GM12878 (cell line): Measurements from ENCODE around the gene TSSC4. TPM values are rescaled to one million over a fixed set of nuclear protein-coding genes. Genes with fewer than 3 reads are reported as not detected.

Experiments
- ATAC-seq: fragments of 200-7000 bp; cut with Tn5 transposase; 3 replicates; pipeline ENCODE4 v1.9.1; 2020; ENCODE audit warnings: mild to moderate bottlenecking, moderate library complexity
- BruUV-seq: library from RNA; stranded (reverse); fragments of 400-500 nt; replicated peaks from 2 replicates; lab custom pipeline; 2021; lab: Mats Ljungman, UMichigan
- CTCF ChIA-PET: fragments of 300-600 bp; sonication (Branson Sonifier 250); formaldehyde crosslinking; extraction: SDS; loops from one replicate; lab custom pipeline; 2021; ENCODE audit warnings: inconsistent platforms; lab: Yijun Ruan, JAX
- POLR2A ChIA-PET: fragments of 350-600 bp; formaldehyde crosslinking; extraction: SDS; loops from one replicate; lab custom pipeline; 2021; ENCODE audit warnings: inconsistent platforms; lab: Charles Lee
- RAD21 ChIA-PET: fragments of 300-600 bp; sonication (Branson Sonifier 250); formaldehyde crosslinking; loops from one replicate; lab custom pipeline; 2023; ENCODE audit warnings: antibody characterized with exemption; ENCODE audit not compliant: unreplicated experiment; lab: Charles Lee
- SMC1A ChIA-PET: fragments of 300-600 bp; sonication (Branson Sonifier 250); formaldehyde crosslinking; loops from one replicate; lab custom pipeline; 2023; ENCODE audit not compliant: unreplicated experiment, uncharacterized antibody; lab: Charles Lee
- DNase-seq: peaks from one replicate; pipeline ENCODE4 v3.0.0-alpha.2; 2011; ENCODE audit warnings: low read depth, low spot score
- FAIRE-seq: peaks from 3 replicates; lab custom pipeline; 2011; peaks lifted over from hg19 to GRCh38; lab: Jason Lieb, UNC
- H2AFZ ChIP-seq: 2 replicates; pipeline ENCODE4 v1.6.0; 2011; ENCODE audit warnings: low read depth, low read length, control low read depth; ENCODE audit not compliant: control insufficient read depth
- H3K27ac ChIP-seq: 2 replicates; pipeline ENCODE4 v1.5.1; 2011; ENCODE audit warnings: control low read depth; ENCODE audit not compliant: control insufficient read depth, insufficient read depth
- H3K27me3 ChIP-seq, 2 experiments: replicated peaks in 1 of 2; 2 replicates each; pipeline versions ENCODE4 v1.6.0 to v1.6.1; 2011; ENCODE audit warnings: low read length in 1 of 2; ENCODE audit not compliant: control insufficient read depth in 2 of 2, insufficient read depth in 2 of 2
- H3K36me3 ChIP-seq, 2 experiments: 2 replicates each; pipeline ENCODE4 v1.5.1; 2011; ENCODE audit warnings: low read length in 1 of 2; ENCODE audit not compliant: control insufficient read depth in 2 of 2, insufficient read depth in 2 of 2
- H3K4me1 ChIP-seq: 2 replicates; pipeline ENCODE4 v1.6.1; 2011; ENCODE audit warnings: mild to moderate bottlenecking, low read length, moderate library complexity, mixed read lengths; ENCODE audit not compliant: control insufficient read depth, insufficient read depth
- H3K4me2 ChIP-seq: 2 replicates; pipeline ENCODE4 v1.6.0; 2011; ENCODE audit warnings: control low read depth; ENCODE audit not compliant: control insufficient read depth, insufficient read depth
- H3K4me3 ChIP-seq: fragments of 200-600 bp; sonication (generic); 2 replicates; pipeline ENCODE4 v1.5.1; 2016
- H3K79me2 ChIP-seq: 2 replicates; pipeline ENCODE4 v1.6.0; 2011; ENCODE audit warnings: low read length; ENCODE audit not compliant: control insufficient read depth, insufficient read depth
- H3K9ac ChIP-seq: 2 replicates; pipeline ENCODE4 v1.8.0; 2011; ENCODE audit warnings: low read length, control low read depth, mixed read lengths; ENCODE audit not compliant: control insufficient read depth, insufficient read depth
- H3K9me3 ChIP-seq: replicated peaks from 3 replicates; pipeline ENCODE4 v1.5.1; 2011; ENCODE audit warnings: mild to moderate bottlenecking, low read length; ENCODE audit not compliant: control insufficient read depth, insufficient read depth
- H4K20me1 ChIP-seq: 2 replicates; pipeline ENCODE4 v1.6.0; 2011; ENCODE audit not compliant: control insufficient read depth, insufficient read depth
- ASH2L ChIP-seq: fragments of 300-600, 200-600 bp; sonication (generic); IDR thresholded peaks from 2 replicates; pipeline ENCODE4 v1.6.1; 2017; ENCODE audit warnings: low read depth, mild to moderate bottlenecking, borderline replicate concordance
- CEBPB ChIP-seq, 2 experiments: fragments of 150-350 bp in 1 of 2; IDR thresholded peaks; 2 replicates each; pipeline ENCODE4 v1.6.1; 2012 to 2014; ENCODE audit warnings: low read depth in 2 of 2, low read length in 2 of 2, borderline replicate concordance in 1 of 2, inconsistent platforms in 1 of 2
- EP300 ChIP-seq, 2 experiments: fragments of 150-350 bp in 1 of 2; IDR thresholded peaks; 2 replicates each; pipeline ENCODE4 v1.6.1; 2011 to 2012; ENCODE audit warnings: low read depth in 2 of 2, low read length in 2 of 2, borderline replicate concordance in 1 of 2, improper control_type of control experiment in 1 of 2, inconsistent platforms in 1 of 2; ENCODE audit not compliant: control insufficient read depth in 1 of 2
- IKZF1 ChIP-seq: fragments of 450-650 bp; conservative IDR thresholded peaks from 2 replicates; pipeline ENCODE4 v1.6.1; 2017; ENCODE audit warnings: antibody characterized with exemption, mild to moderate bottlenecking
- MYB ChIP-seq: fragments of 150-350 bp; IDR thresholded peaks from 2 replicates; pipeline ENCODE4 v1.6.1; 2014; ENCODE audit warnings: mild to moderate bottlenecking, low read depth, low read length, borderline replicate concordance
- NFYB ChIP-seq: IDR thresholded peaks from 2 replicates; pipeline ENCODE4 v1.6.1; 2011; ENCODE audit warnings: low read depth, mild to moderate bottlenecking, low read length, improper control_type of control experiment, moderate library complexity; ENCODE audit not compliant: insufficient read depth
- NR2F1 ChIP-seq: fragments of 450-650 bp; conservative IDR thresholded peaks from 2 replicates; pipeline ENCODE4 v1.6.1; 2017; ENCODE audit warnings: mild to moderate bottlenecking
- PAX5 ChIP-seq: IDR thresholded peaks from 2 replicates; pipeline ENCODE4 v1.6.1; 2011; ENCODE audit warnings: low read depth, low read length, borderline replicate concordance
- PML ChIP-seq: IDR thresholded peaks from 2 replicates; pipeline ENCODE4 v1.6.1; 2012; ENCODE audit warnings: low read length, inconsistent platforms
- SMARCA5 ChIP-seq: fragments of 450-650 bp; IDR thresholded peaks from 2 replicates; pipeline ENCODE4 v1.6.1; 2017; ENCODE audit warnings: mild to moderate bottlenecking
- SUZ12 ChIP-seq: fragments of 200-600 bp; sonication (generic); IDR thresholded peaks from one replicate; pipeline ENCODE4 v1.6.1; 2018; ENCODE audit warnings: antibody characterized with exemption, mild to moderate bottlenecking; ENCODE audit not compliant: unreplicated experiment
- TAF1 ChIP-seq: IDR thresholded peaks from 2 replicates; pipeline ENCODE4 v1.6.1; 2011; ENCODE audit warnings: mild to moderate bottlenecking, low read depth, low read length, borderline replicate concordance
- TCF3 ChIP-seq: IDR thresholded peaks from 2 replicates; pipeline ENCODE4 v1.6.1; 2012; ENCODE audit warnings: low read depth, mild to moderate bottlenecking, low read length, borderline replicate concordance; ENCODE audit not compliant: insufficient read depth
- ZNF207 ChIP-seq: fragments of 450-650 bp; IDR thresholded peaks from 2 replicates; pipeline ENCODE4 v1.6.1; 2014; ENCODE audit warnings: antibody characterized with exemption, mild to moderate bottlenecking, borderline replicate concordance
- ZNF24 ChIP-seq: fragments of 450-650 bp; IDR thresholded peaks from 2 replicates; pipeline ENCODE4 v1.6.1; 2017; ENCODE audit warnings: antibody characterized with exemption, mild to moderate bottlenecking
- WGBS: methylation state at CpG from one replicate; pipeline ENCODE4 v1.1.6; 2016; ENCODE audit warnings: low lambda C conversion rate; ENCODE audit not compliant: insufficient replicate concordance, insufficient coverage; ENCODE audit errors: missing lambda C conversion rate; 5-methylcytosine and 5-hydroxymethylcytosine counted together
- in situ Hi-C: fragments of 300-500 bp; cut with MboI; formaldehyde crosslinking; loops from 9 replicates; pipeline ENCODE4 v1.14.3; 2018; ENCODE audit warnings: mixed read lengths
- intact Hi-C: fragments of 100-400 bp; cut with micrococcal nuclease; formaldehyde crosslinking; loops from one replicate; pipeline ENCODE4 v1.14.2; 2022; ENCODE audit not compliant: unreplicated experiment
- polyA plus RNA-seq, 11 experiments: library from polyadenylated mRNA; depleted of rRNA in 4 of 11; unstranded in 6 of 11; stranded (reverse) in 5 of 11; fragments of >200 nt; fragmentation: Nextera tagmentation in 4 of 11; fragmentation: Illumina TruSeq in 1 of 11; extraction: Ambion mirVana in 4 of 11; extraction: Trizol in 1 of 11; gene quantifications; 1 replicate in 1 of 11; 2 replicates in 10 of 11; pipeline versions ENCODE4 v1.2.1 to v1.2.3, GENCODE V29; 2011 to 2016; ENCODE audit warnings: inconsistent platforms in 2 of 11, missing spikeins in 2 of 11, low read depth in 1 of 11
- total RNA-seq, 4 experiments: library from RNA; depleted of rRNA in 3 of 4; stranded (reverse); fragments of >200 nt in 3 of 4; fragmentation: Illumina TruSeq in 1 of 4; extraction: Trizol in 1 of 4; gene quantifications; 2 replicates each; pipeline versions ENCODE4 v1.2.1 to v1.2.3, GENCODE V29; 2013 to 2021
- TF ChIP-seq, protein P1 (sequence below): IDR thresholded peaks from 2 replicates; pipeline ENCODE4 v1.6.1; 2011; ENCODE audit warnings: borderline replicate concordance, low read depth, mild to moderate bottlenecking, moderate library complexity, mixed read lengths, low read length; ENCODE audit not compliant: insufficient read depth; ENCODE audit errors: extremely low read length
- TF ChIP-seq, protein P2 (sequence below): fragments of 450-650 bp; IDR thresholded peaks from 2 replicates; pipeline ENCODE4 v1.6.1; 2017; ENCODE audit warnings: mild to moderate bottlenecking

The TSSC4 gene
- total and polyA plus RNA-seq, 10 of the 15 experiments (the other 5 are each of a cell fraction or from before 2014, with no cell fraction given) = 0.69 to 70.1 (median 25.7) TPM

DNA sequence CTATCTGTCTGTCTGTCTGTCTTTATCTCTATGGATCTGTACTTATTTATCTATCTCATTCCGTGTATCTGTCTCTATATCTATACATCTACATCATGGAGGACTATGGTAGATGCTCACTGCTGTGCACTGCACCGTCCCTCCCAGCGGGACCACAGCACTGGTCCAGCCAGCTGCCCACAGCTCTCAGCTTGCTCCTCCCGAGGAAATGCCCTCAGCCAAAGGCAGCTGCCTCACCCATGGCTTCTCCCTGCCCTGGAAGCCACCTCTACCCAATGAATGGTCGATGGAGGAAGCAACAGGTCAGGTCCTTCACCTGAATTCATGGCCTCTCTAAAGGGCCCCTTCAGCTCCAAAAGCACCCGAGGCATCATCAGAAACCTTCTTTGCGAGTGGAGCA, 38.1 kb upstream of the TSSC4 start:
- H3K4me2 ChIP-seq = no peak overlapping the region
- ATAC-seq = no peak
- intact Hi-C loops = no loop called here
- POLR2A ChIA-PET = interaction anchor here (0.6 kb wide), 1 partner anchor 12 kb away, joined by 5 read pairs; no protein-coding TSS in a partner anchor
- BruUV-seq = no TSS peak
- WGBS = 37% methylated on average over 7 of the region's 7 CpGs
- CTCF ChIA-PET = no interaction called here
- H3K9ac ChIP-seq = no peak overlapping the region
- TF ChIP-seq IKZF1 (no peak), ASH2L (no peak), ZNF24 (no peak), PAX5 (no peak), TCF3 (no peak), ZNF207 (no peak), NFYB (no peak), SUZ12 (no peak), NR2F1 (no peak), TAF1 (no peak), MYB (no peak), PML (no peak), EP300 (IDR thresholded peaks at IDR 0.05; ENCODE audit: borderline replicate concordance in 1 of 2, control insufficient read depth in 1 of 2, low read depth in 2 of 2, low read length in 2 of 2) (no peak), SMARCA5 (no peak), CEBPB (IDR thresholded peaks at IDR 0.05; ENCODE audit: borderline replicate concordance in 1 of 2, low read depth in 2 of 2, low read length in 2 of 2) (no peak)
- TF ChIP-seq, protein P1, sequence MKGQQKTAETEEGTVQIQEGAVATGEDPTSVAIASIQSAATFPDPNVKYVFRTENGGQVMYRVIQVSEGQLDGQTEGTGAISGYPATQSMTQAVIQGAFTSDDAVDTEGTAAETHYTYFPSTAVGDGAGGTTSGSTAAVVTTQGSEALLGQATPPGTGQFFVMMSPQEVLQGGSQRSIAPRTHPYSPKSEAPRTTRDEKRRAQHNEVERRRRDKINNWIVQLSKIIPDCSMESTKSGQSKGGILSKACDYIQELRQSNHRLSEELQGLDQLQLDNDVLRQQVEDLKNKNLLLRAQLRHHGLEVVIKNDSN = no peak
- TF ChIP-seq, protein P2, sequence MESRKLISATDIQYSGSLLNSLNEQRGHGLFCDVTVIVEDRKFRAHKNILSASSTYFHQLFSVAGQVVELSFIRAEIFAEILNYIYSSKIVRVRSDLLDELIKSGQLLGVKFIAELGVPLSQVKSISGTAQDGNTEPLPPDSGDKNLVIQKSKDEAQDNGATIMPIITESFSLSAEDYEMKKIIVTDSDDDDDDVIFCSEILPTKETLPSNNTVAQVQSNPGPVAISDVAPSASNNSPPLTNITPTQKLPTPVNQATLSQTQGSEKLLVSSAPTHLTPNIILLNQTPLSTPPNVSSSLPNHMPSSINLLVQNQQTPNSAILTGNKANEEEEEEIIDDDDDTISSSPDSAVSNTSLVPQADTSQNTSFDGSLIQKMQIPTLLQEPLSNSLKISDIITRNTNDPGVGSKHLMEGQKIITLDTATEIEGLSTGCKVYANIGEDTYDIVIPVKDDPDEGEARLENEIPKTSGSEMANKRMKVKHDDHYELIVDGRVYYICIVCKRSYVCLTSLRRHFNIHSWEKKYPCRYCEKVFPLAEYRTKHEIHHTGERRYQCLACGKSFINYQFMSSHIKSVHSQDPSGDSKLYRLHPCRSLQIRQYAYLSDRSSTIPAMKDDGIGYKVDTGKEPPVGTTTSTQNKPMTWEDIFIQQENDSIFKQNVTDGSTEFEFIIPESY = no peak
- H3K27me3 ChIP-seq = no peaks in the 10 kb centered on the region; a peak in 2 of 4 replicates
- in situ Hi-C loops = no loop called here
- no peaks in the 10 kb centered on the region for H4K20me1 ChIP-seq
- H3K4me1 ChIP-seq = no peaks in the 10 kb centered on the region
- no peaks in the 10 kb centered on the region for H3K9me3 ChIP-seq
- H3K4me3 ChIP-seq = no peak overlapping the region
- H3K36me3 ChIP-seq = no peaks in the 10 kb centered on the region
- SMC1A ChIA-PET = no interaction called here
- no peak for FAIRE-seq
- no peak for DNase-seq
- H3K79me2 ChIP-seq = no peaks in the 10 kb centered on the region
- H3K27ac ChIP-seq = no peak overlapping the region
- H2AFZ ChIP-seq = no peak overlapping the region
- RAD21 ChIA-PET = no interaction called here
